ENCODE data around the gene MYT1. TPM values are rescaled to one million over a fixed set of nuclear protein-coding genes. Genes with fewer than 3 reads are reported as not detected.

MYT1 gene
- polyA plus RNA-seq, 1 of the 3 experiments (the other 2 are of a cell fraction): 0.10 TPM

DNA sequence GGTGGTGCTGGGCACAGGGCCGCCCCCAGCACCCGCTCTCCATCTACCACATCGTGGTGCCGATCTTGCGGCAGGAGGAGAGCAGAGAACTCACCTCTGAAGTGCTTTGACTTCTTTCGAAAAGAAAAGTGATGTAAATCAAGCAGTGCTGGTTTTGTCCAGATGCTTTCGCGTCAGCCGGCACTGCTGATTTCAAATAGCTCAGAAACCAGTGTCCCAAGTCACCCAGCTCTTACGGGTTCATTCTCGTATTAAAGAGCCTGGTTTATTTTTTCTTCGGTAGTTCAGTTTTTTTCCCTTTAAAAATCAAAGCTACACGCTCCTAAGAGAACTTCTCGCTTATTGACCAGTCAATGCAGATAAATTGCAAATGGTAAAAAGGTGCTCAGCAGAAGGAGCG is 32.1 kb downstream of the MYT1 start:
- Histone ChIP-seq H3K4me3 (ENCODE audit: low read depth in 2 of 2, low read length in 1 of 2) (no peak overlapping the region), H4K20me1 (ENCODE audit: insufficient read depth) (no peaks in the 10 kb centered on the region), H3K27me3 (ENCODE audit: insufficient read depth) (no peaks in the 10 kb centered on the region; the same call in 1 of the 2 replicates), H2AFZ (ENCODE audit: low read depth) (no peak overlapping the region), H3K36me3 (replicated peaks in 1 of 2; ENCODE audit: control insufficient read depth in 1 of 2, insufficient read depth in 2 of 2, low read length in 1 of 2) (no peaks in the 10 kb centered on the region), H3K4me1 (ENCODE audit: control insufficient read depth in 1 of 2, insufficient read depth in 2 of 2, low read depth in 1 of 2, low read length in 1 of 2) (peaks cover 0 to 29% of the 10 kb centered on the region in 2 experiments; a peak in 1 of 4 replicates), H3K79me2 (ENCODE audit: insufficient read depth) (no peaks in the 10 kb centered on the region), H3K27ac (ENCODE audit: low read depth in 2 of 2, low read length in 1 of 2) (no peak overlapping the region), H3K4me2 (no peak overlapping the region), H3K9me2 (no peaks in the 10 kb centered on the region), H3K9ac (no peak overlapping the region), H3F3A (replicated peaks; ENCODE audit: insufficient read depth) (no peaks in the 10 kb centered on the region), H3K9me3 (no peaks in the 10 kb centered on the region)
- TF ChIP-seq RXRA (IDR thresholded peaks at IDR 0.05; ENCODE audit: borderline replicate concordance, low read depth) (no peak), NRF1 (IDR thresholded peaks at IDR 0.05; ENCODE audit: low read depth, low read length) (no peak), TAF1 (IDR thresholded peaks at IDR 0.05; ENCODE audit: borderline replicate concordance, low read depth, low read length) (no peak), FOSL2 (IDR thresholded peaks at IDR 0.05; ENCODE audit: borderline replicate concordance, low read depth) (no peak), GATA2 (CRISPR knock-in tag; IDR thresholded peaks at IDR 0.05) (no peak), PBX3 (IDR thresholded peaks at IDR 0.05) (no peak), MEF2A (IDR thresholded peaks at IDR 0.05; ENCODE audit: borderline replicate concordance, low read depth) (no peak), NFIC (IDR thresholded peaks at IDR 0.05; ENCODE audit: borderline replicate concordance) (no peak), CHD2 (IDR thresholded peaks at IDR 0.05; ENCODE audit: low read length, partially characterized antibody) (no peak), TCF12 (IDR thresholded peaks at IDR 0.05) (no peak), EP300 (IDR thresholded peaks at IDR 0.05; ENCODE audit: borderline replicate concordance in 1 of 2, low read depth in 1 of 2, low read length in 1 of 2) (no peak), GABPA (IDR thresholded peaks at IDR 0.05; ENCODE audit: low read depth) (no peak), FOXM1 (IDR thresholded peaks at IDR 0.05; ENCODE audit: low read depth) (no peak), RAD21 (IDR thresholded peaks at IDR 0.05; ENCODE audit: low read length) (no peak)
- TF ChIP-seq, protein P1, sequence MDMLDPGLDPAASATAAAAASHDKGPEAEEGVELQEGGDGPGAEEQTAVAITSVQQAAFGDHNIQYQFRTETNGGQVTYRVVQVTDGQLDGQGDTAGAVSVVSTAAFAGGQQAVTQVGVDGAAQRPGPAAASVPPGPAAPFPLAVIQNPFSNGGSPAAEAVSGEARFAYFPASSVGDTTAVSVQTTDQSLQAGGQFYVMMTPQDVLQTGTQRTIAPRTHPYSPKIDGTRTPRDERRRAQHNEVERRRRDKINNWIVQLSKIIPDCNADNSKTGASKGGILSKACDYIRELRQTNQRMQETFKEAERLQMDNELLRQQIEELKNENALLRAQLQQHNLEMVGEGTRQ (IDR thresholded peaks at IDR 0.05; ENCODE audit: borderline replicate concordance, low read depth, low read length): no peak
- TF ChIP-seq, protein P2, sequence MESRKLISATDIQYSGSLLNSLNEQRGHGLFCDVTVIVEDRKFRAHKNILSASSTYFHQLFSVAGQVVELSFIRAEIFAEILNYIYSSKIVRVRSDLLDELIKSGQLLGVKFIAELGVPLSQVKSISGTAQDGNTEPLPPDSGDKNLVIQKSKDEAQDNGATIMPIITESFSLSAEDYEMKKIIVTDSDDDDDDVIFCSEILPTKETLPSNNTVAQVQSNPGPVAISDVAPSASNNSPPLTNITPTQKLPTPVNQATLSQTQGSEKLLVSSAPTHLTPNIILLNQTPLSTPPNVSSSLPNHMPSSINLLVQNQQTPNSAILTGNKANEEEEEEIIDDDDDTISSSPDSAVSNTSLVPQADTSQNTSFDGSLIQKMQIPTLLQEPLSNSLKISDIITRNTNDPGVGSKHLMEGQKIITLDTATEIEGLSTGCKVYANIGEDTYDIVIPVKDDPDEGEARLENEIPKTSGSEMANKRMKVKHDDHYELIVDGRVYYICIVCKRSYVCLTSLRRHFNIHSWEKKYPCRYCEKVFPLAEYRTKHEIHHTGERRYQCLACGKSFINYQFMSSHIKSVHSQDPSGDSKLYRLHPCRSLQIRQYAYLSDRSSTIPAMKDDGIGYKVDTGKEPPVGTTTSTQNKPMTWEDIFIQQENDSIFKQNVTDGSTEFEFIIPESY (IDR thresholded peaks at IDR 0.05; ENCODE audit: borderline replicate concordance, low read depth): no peak
- TF ChIP-seq, protein P3, sequence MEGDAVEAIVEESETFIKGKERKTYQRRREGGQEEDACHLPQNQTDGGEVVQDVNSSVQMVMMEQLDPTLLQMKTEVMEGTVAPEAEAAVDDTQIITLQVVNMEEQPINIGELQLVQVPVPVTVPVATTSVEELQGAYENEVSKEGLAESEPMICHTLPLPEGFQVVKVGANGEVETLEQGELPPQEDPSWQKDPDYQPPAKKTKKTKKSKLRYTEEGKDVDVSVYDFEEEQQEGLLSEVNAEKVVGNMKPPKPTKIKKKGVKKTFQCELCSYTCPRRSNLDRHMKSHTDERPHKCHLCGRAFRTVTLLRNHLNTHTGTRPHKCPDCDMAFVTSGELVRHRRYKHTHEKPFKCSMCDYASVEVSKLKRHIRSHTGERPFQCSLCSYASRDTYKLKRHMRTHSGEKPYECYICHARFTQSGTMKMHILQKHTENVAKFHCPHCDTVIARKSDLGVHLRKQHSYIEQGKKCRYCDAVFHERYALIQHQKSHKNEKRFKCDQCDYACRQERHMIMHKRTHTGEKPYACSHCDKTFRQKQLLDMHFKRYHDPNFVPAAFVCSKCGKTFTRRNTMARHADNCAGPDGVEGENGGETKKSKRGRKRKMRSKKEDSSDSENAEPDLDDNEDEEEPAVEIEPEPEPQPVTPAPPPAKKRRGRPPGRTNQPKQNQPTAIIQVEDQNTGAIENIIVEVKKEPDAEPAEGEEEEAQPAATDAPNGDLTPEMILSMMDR (IDR thresholded peaks at IDR 0.05): no peak
- DNase-seq: no peak
- ChIA-PET POLR2A (no interaction called here), CTCF (interaction anchor here (1.6 kb wide), 1 partner anchor 27 kb away, joined by 4 read pairs; no protein-coding TSS in a partner anchor)
- 78% methylated on average over 15 of the region's 15 CpGs for WGBS (ENCODE audit: low lambda C conversion rate)
